A549 (cell line): Measurements from ENCODE around the gene ZSCAN22.

Source experiments
- CEBPB ChIP-seq, 2 experiments: fragments of >200 bp in 1 of 2; sonication (Bioruptor Twin) in 1 of 2; formaldehyde crosslinking in 1 of 2; IDR thresholded peaks; 2 replicates each; pipeline ENCODE4 v1.6.1; 2012 to 2016
- EHF ChIP-seq: fragments of 250-450 bp; sonication (Bioruptor Pico); IDR thresholded peaks from 2 replicates; pipeline ENCODE4 v1.5.0; 2020; ENCODE audit warnings: mild to moderate bottlenecking
- EP300 ChIP-seq, 2 experiments: fragments of >200 bp; sonication (Bioruptor Twin); formaldehyde crosslinking; IDR thresholded peaks; 2 replicates in 1 of 2; 3 replicates in 1 of 2; pipeline ENCODE4 v1.6.1; 2016 to 2017
- GATA3 ChIP-seq: IDR thresholded peaks from 2 replicates; pipeline ENCODE4 v1.6.1; 2012; ENCODE audit warnings: borderline replicate concordance
- HES2 ChIP-seq: fragments of >200 bp; sonication (Bioruptor Twin); formaldehyde crosslinking; IDR thresholded peaks from 2 replicates; pipeline ENCODE4 v1.6.1; 2016
- HEYL ChIP-seq: fragments of 250-450 bp; sonication (Bioruptor Pico); IDR thresholded peaks from 2 replicates; pipeline ENCODE4 v1.8.0; 2021; ENCODE audit warnings: mild to moderate bottlenecking, moderate library complexity
- HOXA7 ChIP-seq: fragments of 250-450 bp; sonication (Bioruptor Pico); IDR thresholded peaks from 2 replicates; pipeline ENCODE4 v1.5.0; 2020; ENCODE audit warnings: mild to moderate bottlenecking, moderate library complexity
- KDM1A ChIP-seq: fragments of 200-600 bp; sonication (generic); IDR thresholded peaks from 2 replicates; pipeline ENCODE4 v1.6.1; 2016; ENCODE audit warnings: low read depth, mild to moderate bottlenecking
- MAFK ChIP-seq: fragments of 450-650 bp; IDR thresholded peaks from 2 replicates; pipeline ENCODE4 v1.6.1; 2014; ENCODE audit not compliant: partially characterized antibody
- MAZ ChIP-seq: fragments of 150-350 bp; IDR thresholded peaks from 2 replicates; pipeline ENCODE4 v1.6.1; 2014; ENCODE audit warnings: antibody characterized with exemption, low read depth, low read length, borderline replicate concordance
- POLR2AphosphoS2 ChIP-seq: conservative IDR thresholded peaks from 2 replicates; pipeline ENCODE4 v1.6.1; 2012; ENCODE audit warnings: low read length, improper control_type of control experiment, inconsistent platforms
- SREBF2 ChIP-seq: fragments of 450-650 bp; IDR thresholded peaks from 2 replicates; pipeline ENCODE4 v1.6.1; 2014; ENCODE audit warnings: mild to moderate bottlenecking, moderate library complexity
- TF ChIP-seq, protein P1 (sequence below): fragments of >200 bp; sonication (Bioruptor Twin); formaldehyde crosslinking; IDR thresholded peaks from 3 replicates; pipeline ENCODE4 v1.5.1; 2016

- TF ChIP-seq, protein P1, sequence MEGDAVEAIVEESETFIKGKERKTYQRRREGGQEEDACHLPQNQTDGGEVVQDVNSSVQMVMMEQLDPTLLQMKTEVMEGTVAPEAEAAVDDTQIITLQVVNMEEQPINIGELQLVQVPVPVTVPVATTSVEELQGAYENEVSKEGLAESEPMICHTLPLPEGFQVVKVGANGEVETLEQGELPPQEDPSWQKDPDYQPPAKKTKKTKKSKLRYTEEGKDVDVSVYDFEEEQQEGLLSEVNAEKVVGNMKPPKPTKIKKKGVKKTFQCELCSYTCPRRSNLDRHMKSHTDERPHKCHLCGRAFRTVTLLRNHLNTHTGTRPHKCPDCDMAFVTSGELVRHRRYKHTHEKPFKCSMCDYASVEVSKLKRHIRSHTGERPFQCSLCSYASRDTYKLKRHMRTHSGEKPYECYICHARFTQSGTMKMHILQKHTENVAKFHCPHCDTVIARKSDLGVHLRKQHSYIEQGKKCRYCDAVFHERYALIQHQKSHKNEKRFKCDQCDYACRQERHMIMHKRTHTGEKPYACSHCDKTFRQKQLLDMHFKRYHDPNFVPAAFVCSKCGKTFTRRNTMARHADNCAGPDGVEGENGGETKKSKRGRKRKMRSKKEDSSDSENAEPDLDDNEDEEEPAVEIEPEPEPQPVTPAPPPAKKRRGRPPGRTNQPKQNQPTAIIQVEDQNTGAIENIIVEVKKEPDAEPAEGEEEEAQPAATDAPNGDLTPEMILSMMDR: no peak
- no peak for TF ChIP-seq MAFK
- no peak for TF ChIP-seq POLR2AphosphoS2
- no peak for TF ChIP-seq EP300 (IDR thresholded peaks at IDR 0.05)
- TF ChIP-seq KDM1A: no peak
- no peak for TF ChIP-seq GATA3
- TF ChIP-seq CEBPB (IDR thresholded peaks at IDR 0.05): no peak
- TF ChIP-seq MAZ: no peak
- no peak for TF ChIP-seq EHF (CRISPR knock-in tag)
- no peak for TF ChIP-seq HES2
- no peak for TF ChIP-seq HEYL (CRISPR knock-in tag)
- no peak for TF ChIP-seq HOXA7
- TF ChIP-seq SREBF2: no peak
These were observed 27.1 kb downstream of the ZSCAN22 start for GRCh38 chr19:58353717-58354477.
